ENCODE data around the gene LHX3. TPM values are rescaled to one million over a fixed set of nuclear protein-coding genes. Genes with fewer than 3 reads are reported as not detected.

Gene LHX3
- total RNA-seq, 1 donor from 2014 or later, result not detected

GRCh38 chr9:136149853-136150252 is 55.1 kb downstream of the LHX3 start:
- Mint-ChIP-seq H3K27ac (ENCODE audit: unreplicated experiment) (no peak overlapping the region), H3K4me3 (ENCODE audit: unreplicated experiment) (no peak overlapping the region), H3K4me1 (ENCODE audit: low read depth, unreplicated experiment) (peaks cover 2% of the 10 kb centered on the region), H3K9me3 (ENCODE audit: unreplicated experiment) (no peaks in the 10 kb centered on the region), H3K27me3 (ENCODE audit: low read depth, unreplicated experiment) (peaks cover 31% of the 10 kb centered on the region), H3K36me3 (ENCODE audit: low read depth, unreplicated experiment) (no peaks in the 10 kb centered on the region)
- H3K4me2 ChIP-seq (ENCODE audit: low read length), result no peak overlapping the region
- no peaks in the 10 kb centered on the region for H3K36me3 ChIP-seq (ENCODE audit: insufficient read depth, low read length)
- FAIRE-seq (no peak), DNase-seq (ENCODE audit: low read depth) (no peak)
- no peak overlapping the region for H3K9ac ChIP-seq (ENCODE audit: low read length)
- no peak overlapping the region for H2AFZ ChIP-seq (ENCODE audit: low read depth, low read length)
- no peak overlapping the region for H3K27ac ChIP-seq (ENCODE audit: low read depth, low read length)
- no peak overlapping the region for H3K4me3 ChIP-seq (ENCODE audit: insufficient read depth, low read depth, low read length)
- H3K27me3 ChIP-seq (ENCODE audit: insufficient read depth, low read length), result peaks cover 11% of the 10 kb centered on the region
- no peaks in the 10 kb centered on the region for H3K9me3 ChIP-seq (ENCODE audit: insufficient read depth, low read depth, low read length)
- TF ChIP-seq CTCF (IDR thresholded peaks at IDR 0.05; ENCODE audit: insufficient read depth, low read depth, low read length) (no peak), EZH2 (IDR thresholded peaks at IDR 0.05; ENCODE audit: insufficient read depth, low read length) (no peak)
- no peaks in the 10 kb centered on the region for H3K4me1 ChIP-seq (ENCODE audit: insufficient read depth, low read length)
- no peaks in the 10 kb centered on the region for H4K20me1 ChIP-seq (ENCODE audit: insufficient read depth, low read length)
- no peaks in the 10 kb centered on the region for H3K79me2 ChIP-seq (ENCODE audit: insufficient read depth, low read length)

- Histone ChIP-seq H4K20me1 (ENCODE audit: insufficient read depth, low read length) (no peaks in the 10 kb centered on the region), H3K27ac (ENCODE audit: low read depth, low read length) (no peak overlapping the region), H3K27me3 (ENCODE audit: insufficient read depth, low read length) (peaks cover 11% of the 10 kb centered on the region), H3K4me2 (ENCODE audit: low read length) (no peak overlapping the region), H3K9ac (ENCODE audit: low read length) (no peak overlapping the region), H3K4me1 (ENCODE audit: insufficient read depth, low read length) (no peaks in the 10 kb centered on the region), H3K36me3 (ENCODE audit: insufficient read depth, low read length) (no peaks in the 10 kb centered on the region), H2AFZ (ENCODE audit: low read depth, low read length) (no peak overlapping the region), H3K9me3 (ENCODE audit: insufficient read depth, low read depth, low read length) (no peaks in the 10 kb centered on the region), H3K79me2 (ENCODE audit: insufficient read depth, low read length) (no peaks in the 10 kb centered on the region), H3K4me3 (ENCODE audit: insufficient read depth, low read depth, low read length) (no peak overlapping the region)
- Mint-ChIP-seq H3K27me3 (ENCODE audit: low read depth, unreplicated experiment) (peaks cover 34% of the 10 kb centered on the region), H3K36me3 (ENCODE audit: low read depth, unreplicated experiment) (no peaks in the 10 kb centered on the region), H3K4me1 (ENCODE audit: low read depth, unreplicated experiment) (peaks cover 2% of the 10 kb centered on the region), H3K27ac (ENCODE audit: unreplicated experiment) (no peak overlapping the region), H3K4me3 (ENCODE audit: unreplicated experiment) (no peak overlapping the region), H3K9me3 (ENCODE audit: unreplicated experiment) (no peaks in the 10 kb centered on the region)
- FAIRE-seq, result no peak
- TF ChIP-seq CTCF (IDR thresholded peaks at IDR 0.05; ENCODE audit: insufficient read depth, low read depth, low read length) (no peak), EZH2 (IDR thresholded peaks at IDR 0.05; ENCODE audit: insufficient read depth, low read length) (no peak)
- no peak for DNase-seq (ENCODE audit: low read depth)
These were observed 55.6 kb downstream of the LHX3 start for GRCh38 chr9:136149337-136149736.

GRCh38 chr9:136148766-136149165 is 56.2 kb downstream of the LHX3 start:
- FAIRE-seq, result no peak
- Histone ChIP-seq H2AFZ (ENCODE audit: low read depth, low read length) (no peak overlapping the region), H3K9ac (ENCODE audit: low read length) (no peak overlapping the region), H3K79me2 (ENCODE audit: insufficient read depth, low read length) (no peaks in the 10 kb centered on the region), H3K27ac (ENCODE audit: low read depth, low read length) (no peak overlapping the region), H3K36me3 (ENCODE audit: insufficient read depth, low read length) (no peaks in the 10 kb centered on the region), H3K4me1 (ENCODE audit: insufficient read depth, low read length) (no peaks in the 10 kb centered on the region), H3K4me3 (ENCODE audit: insufficient read depth, low read depth, low read length) (no peak overlapping the region), H3K9me3 (ENCODE audit: insufficient read depth, low read depth, low read length) (no peaks in the 10 kb centered on the region), H3K27me3 (ENCODE audit: insufficient read depth, low read length) (peaks cover 11% of the 10 kb centered on the region), H4K20me1 (ENCODE audit: insufficient read depth, low read length) (no peaks in the 10 kb centered on the region), H3K4me2 (ENCODE audit: low read length) (no peak overlapping the region)
- Mint-ChIP-seq H3K9me3 (ENCODE audit: unreplicated experiment) (no peaks in the 10 kb centered on the region), H3K4me1 (ENCODE audit: low read depth, unreplicated experiment) (peaks cover 2% of the 10 kb centered on the region), H3K4me3 (ENCODE audit: unreplicated experiment) (no peak overlapping the region), H3K27me3 (ENCODE audit: low read depth, unreplicated experiment) (peaks cover 36% of the 10 kb centered on the region), H3K27ac (ENCODE audit: unreplicated experiment) (no peak overlapping the region), H3K36me3 (ENCODE audit: low read depth, unreplicated experiment) (no peaks in the 10 kb centered on the region)
- DNase-seq (ENCODE audit: low read depth), result no peak
- no peak for TF ChIP-seq EZH2 (IDR thresholded peaks at IDR 0.05; ENCODE audit: insufficient read depth, low read length)
- TF ChIP-seq CTCF (IDR thresholded peaks at IDR 0.05; ENCODE audit: insufficient read depth, low read depth, low read length), result no peak
